ENCODE results near the gene HK2.

- TF ChIP-seq EZH2 (IDR thresholded peaks at IDR 0.05; ENCODE audit: borderline replicate concordance, low read depth, low read length, severe bottlenecking) (no peak), CTCF (IDR thresholded peaks at IDR 0.05; ENCODE audit: borderline replicate concordance, extremely low read depth, low read length, poor library complexity, severe bottlenecking) (no peak)
These were observed 20.9 kb upstream of the HK2 start for GRCh38 chr2:74812787-74813590.

Data from DND-41 (cell line).